Stimulated activated naive CD8-positive, alpha-beta T cell treated with anti-CD3 and anti-CD28 coated beads, Interleukin-15, Interleukin-2, amounts not matched to agents 100 ng/mL and 50 ng/mL, for 24 hours (primary cell): Measurements from ENCODE around the gene POLR2L.

Source experiments
- H3K27ac Mint-ChIP-seq: one replicate; pipeline ENCODE4 v1.8.0; 2021; ENCODE audit warnings: mild to moderate bottlenecking, mixed read lengths
- H3K27me3 Mint-ChIP-seq: one replicate; pipeline ENCODE4 v1.8.0; 2021; ENCODE audit warnings: mixed read lengths
- H3K36me3 Mint-ChIP-seq: one replicate; pipeline ENCODE4 v1.8.0; 2021; ENCODE audit warnings: low read depth, mixed read lengths
- H3K4me1 Mint-ChIP-seq: one replicate; pipeline ENCODE4 v1.8.0; 2021; ENCODE audit warnings: low read depth, mixed read lengths
- H3K4me3 Mint-ChIP-seq: one replicate; pipeline ENCODE4 v1.8.0; 2021; ENCODE audit warnings: mild to moderate bottlenecking, mixed read lengths
- H3K9me3 Mint-ChIP-seq: one replicate; pipeline ENCODE4 v1.8.0; 2021; ENCODE audit warnings: mixed read lengths

POLR2L gene

DNA sequence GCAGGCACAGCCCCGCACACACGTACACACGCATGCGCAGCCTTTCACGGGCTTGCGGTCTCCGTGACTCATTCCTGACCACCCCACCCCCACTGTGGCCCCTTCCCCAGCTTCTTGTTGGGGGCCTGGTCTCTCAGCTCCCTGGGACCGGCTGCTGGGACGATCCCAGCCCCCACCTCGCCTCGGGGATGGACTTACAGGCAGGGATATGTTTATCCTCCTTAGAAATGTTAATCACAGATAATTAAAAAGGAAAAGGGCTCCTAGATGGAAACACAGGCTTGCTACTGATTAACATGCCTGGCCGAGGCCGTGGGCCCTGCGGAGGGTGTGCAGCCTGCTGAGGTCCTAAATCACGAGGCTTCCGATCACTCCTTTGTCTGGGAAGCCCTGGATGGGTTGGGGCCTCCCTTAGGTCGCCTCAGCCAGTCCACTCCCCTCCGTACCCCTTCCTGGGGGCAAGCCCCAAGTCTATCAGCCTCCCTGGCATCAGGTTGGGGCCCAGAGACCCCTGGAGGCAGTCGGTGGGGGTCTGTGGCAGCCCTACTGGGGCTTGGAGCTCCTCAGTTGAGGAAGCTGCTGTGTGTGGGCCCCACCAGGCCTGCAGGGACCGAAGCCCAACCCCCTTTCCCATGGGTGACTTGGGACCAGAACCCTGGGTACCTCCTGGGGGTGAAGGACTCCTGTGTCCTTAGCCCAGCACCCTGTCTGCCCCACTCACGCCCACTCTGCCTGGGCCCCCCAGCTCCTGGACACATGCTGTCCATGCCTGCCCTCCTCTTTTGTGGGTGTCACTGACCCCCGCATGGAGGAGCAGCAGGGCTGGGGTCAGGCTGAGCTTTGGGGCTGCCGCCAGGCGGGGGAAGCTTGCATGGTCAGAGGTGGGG lies 20.9 kb upstream of the POLR2L start:
- H3K4me1 Mint-ChIP-seq: no peaks in the 10 kb centered on the region
- no peaks in the 10 kb centered on the region for H3K36me3 Mint-ChIP-seq
- H3K27ac Mint-ChIP-seq: no peak overlapping the region
- H3K9me3 Mint-ChIP-seq: no peaks in the 10 kb centered on the region
- H3K4me3 Mint-ChIP-seq: no peak overlapping the region
- no peaks in the 10 kb centered on the region for H3K27me3 Mint-ChIP-seq

DNA sequence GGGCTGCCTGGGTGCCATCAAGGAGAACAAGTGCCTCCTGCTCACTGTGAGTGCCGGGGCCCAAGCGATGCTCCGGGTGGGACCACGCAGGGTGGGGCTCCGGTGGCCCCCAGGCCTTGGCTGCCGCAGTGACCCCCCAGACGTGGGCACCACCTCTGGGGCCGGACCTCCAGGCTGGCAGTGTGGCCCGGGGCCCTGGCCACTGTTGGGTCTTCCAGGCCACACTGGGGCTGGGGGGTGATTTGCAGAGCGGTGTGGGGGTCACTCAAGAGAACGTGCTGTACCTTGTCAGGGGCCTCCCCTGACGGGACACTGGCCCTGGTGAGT lies 20.3 kb upstream of the POLR2L start:
- H3K4me1 Mint-ChIP-seq: no peaks in the 10 kb centered on the region
- no peak overlapping the region for H3K27ac Mint-ChIP-seq
- no peak overlapping the region for H3K4me3 Mint-ChIP-seq
- no peaks in the 10 kb centered on the region for H3K36me3 Mint-ChIP-seq
- H3K9me3 Mint-ChIP-seq: no peaks in the 10 kb centered on the region
- no peaks in the 10 kb centered on the region for H3K27me3 Mint-ChIP-seq

DNA sequence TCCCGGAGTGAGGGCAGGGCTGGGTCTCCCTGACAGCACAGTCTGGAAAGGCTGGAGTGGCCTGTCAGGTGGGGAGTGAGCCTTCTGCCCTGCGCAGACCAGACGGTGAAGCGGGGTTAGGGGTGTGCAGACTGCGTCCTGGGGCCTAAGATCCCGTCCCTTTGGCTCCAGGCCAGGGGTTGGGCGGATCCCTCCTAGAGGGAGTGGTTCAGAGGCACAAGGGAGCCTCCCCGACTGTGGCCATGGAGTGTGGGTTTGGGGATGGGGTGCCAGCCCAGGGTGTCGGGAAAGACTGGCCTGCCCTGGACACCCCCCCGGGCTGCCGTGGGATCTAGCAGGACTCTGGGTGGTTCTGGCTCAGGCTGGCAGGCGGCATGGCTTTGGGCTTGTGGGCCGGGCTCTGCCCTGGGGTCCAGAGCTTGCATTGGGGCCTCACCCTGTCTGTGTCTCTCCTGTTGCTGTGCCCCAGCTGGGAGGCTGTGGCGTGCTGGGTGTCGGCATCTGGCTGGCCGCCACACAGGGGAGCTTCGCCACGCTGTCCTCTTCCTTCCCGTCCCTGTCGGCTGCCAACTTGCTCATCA lies 19.8 kb upstream of the POLR2L start:
- Mint-ChIP-seq H3K4me3 (no peak overlapping the region), H3K27ac (no peak overlapping the region), H3K36me3 (no peaks in the 10 kb centered on the region), H3K9me3 (no peaks in the 10 kb centered on the region), H3K4me1 (no peaks in the 10 kb centered on the region), H3K27me3 (no peaks in the 10 kb centered on the region)

DNA sequence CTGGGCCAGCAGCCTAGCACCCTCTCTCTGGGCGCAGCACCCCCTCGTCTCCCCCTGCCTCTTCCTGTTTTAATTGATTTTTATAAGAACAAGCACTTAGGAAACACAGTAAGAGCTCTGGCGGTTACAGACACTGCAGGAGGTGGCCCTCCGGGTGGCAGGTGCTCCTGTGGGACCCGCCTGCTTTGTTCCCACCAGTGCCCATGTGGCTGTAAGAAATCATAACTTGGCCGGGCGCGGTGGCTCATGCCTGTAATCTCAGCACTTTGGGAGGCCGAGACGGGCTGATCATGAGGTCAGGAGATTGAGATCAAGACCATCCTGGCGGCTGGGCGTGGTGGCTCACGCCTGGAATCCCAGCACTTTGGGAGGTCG lies 18.8 kb upstream of the POLR2L start:
- Mint-ChIP-seq H3K4me3 (no peak overlapping the region), H3K9me3 (no peaks in the 10 kb centered on the region), H3K36me3 (no peaks in the 10 kb centered on the region), H3K27me3 (no peaks in the 10 kb centered on the region), H3K27ac (no peak overlapping the region), H3K4me1 (peaks cover 3% of the 10 kb centered on the region)

DNA sequence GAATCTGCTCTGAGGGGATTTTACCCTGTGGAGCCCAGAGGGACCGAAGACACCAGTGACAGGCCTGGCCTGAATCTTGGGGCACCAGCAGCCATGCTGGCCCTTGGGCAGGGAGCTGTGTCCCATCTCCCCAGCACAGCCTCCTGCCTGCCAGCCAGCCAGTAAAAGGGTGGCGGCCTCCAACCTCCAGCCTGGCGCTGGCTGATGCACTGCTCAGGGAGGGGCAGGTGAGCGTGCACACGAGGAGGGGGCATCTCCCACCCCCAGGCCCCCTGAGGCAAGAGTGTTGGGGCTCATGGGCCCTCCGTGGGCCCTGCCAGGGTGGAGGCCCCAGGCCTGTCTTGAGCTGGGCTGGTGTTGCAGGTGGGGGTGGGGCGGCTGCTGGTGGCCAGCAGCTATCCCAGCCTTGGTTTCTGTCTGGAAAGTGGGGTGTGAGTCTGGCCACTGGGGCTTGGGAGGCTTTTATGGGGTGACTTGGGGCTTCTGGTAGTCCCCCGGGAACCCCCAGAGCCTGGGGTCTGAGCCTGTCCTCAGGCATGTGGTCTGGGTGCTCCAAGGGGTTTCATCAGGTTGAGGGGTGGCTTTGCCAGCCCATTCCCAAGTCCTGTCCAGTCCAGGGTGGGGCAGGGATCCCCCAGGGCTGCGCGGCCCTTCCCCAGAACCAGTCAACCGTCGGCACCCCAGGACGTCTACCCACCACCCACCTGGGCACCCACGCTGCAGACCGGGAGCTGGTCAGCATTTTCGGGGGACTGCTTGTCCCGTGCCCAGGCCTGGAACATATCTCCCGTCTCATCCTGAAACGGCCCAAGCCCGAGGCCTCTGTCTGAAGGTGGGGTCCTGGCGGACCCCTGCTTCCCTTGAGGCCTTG lies 18.1 kb upstream of the POLR2L start:
- Mint-ChIP-seq H3K4me3 (no peak overlapping the region), H3K9me3 (no peaks in the 10 kb centered on the region), H3K27ac (no peak overlapping the region), H3K4me1 (peaks cover 3% of the 10 kb centered on the region), H3K27me3 (no peaks in the 10 kb centered on the region), H3K36me3 (no peaks in the 10 kb centered on the region)

DNA sequence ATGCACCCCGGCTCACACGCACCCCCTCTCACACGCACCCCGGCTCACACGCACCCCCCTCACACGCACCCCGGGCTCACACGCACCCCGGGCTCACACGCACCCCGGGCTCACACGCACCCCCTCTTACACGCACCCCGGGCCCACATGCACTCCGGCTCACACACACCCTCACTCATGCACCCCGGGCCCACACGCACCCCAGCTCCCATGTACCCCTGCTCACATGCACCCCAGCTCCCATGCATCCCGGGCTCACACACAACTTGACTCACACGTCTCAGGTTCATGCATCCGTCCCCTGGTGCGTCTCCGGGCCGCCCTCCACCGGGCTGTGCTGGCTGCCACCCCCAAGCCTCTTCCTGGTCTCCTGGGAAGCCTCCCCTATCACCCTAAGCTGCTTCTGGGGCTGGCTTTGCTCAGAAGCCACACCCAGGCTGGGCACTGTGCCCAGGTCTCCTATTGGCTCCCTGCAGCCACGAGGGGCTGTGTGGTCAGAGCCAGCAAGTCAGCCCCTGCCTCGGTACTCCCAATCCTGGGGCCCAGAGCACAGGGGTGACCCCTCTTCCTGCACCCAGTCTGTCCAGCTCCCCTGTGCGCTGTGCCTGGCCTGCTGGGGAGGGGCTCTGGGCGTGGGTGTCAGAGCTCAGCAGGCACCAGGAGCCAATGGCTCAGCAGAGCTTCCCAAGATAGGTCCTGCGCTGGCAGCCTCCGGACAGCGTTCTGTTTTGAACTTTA lies 17.2 kb upstream of the POLR2L start:
- no peaks in the 10 kb centered on the region for H3K36me3 Mint-ChIP-seq
- no peak overlapping the region for H3K27ac Mint-ChIP-seq
- H3K4me3 Mint-ChIP-seq: no peak overlapping the region

DNA sequence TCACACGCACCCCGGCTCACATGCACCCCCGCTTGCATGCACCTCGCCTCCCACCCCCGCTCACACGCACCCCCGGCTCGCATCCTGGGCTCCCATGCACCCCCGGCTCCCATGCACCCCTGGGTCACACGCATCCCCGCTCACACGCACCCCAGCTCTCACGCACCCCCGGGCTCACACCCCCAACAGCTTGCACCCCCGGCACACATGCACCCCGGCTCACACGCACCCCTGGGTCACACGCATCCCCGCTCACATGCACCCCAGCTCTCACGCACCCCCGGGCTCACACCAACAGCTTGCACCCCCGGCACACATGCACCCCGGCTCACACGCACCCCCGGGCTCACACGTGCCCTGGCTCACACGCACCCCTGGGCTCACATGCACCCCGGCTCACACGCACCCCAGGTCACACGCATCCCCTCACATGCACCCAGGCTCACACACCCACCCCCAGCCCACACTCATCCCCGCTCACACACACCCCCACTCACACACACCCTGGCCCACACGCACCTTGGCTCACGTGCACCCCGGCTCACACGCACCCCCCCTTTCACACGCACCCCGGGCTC lies 16.5 kb upstream of the POLR2L start:
- no peak overlapping the region for H3K4me3 Mint-ChIP-seq
- H3K36me3 Mint-ChIP-seq: no peaks in the 10 kb centered on the region
- H3K4me1 Mint-ChIP-seq: peaks cover 3% of the 10 kb centered on the region
- no peaks in the 10 kb centered on the region for H3K27me3 Mint-ChIP-seq
- H3K9me3 Mint-ChIP-seq: no peaks in the 10 kb centered on the region
- no peak overlapping the region for H3K27ac Mint-ChIP-seq

More for the DNA sequence above, 17.2 kb upstream of the POLR2L start:
- no peaks in the 10 kb centered on the region for H3K9me3 Mint-ChIP-seq
- H3K27me3 Mint-ChIP-seq: no peaks in the 10 kb centered on the region
- peaks cover 3% of the 10 kb centered on the region for H3K4me1 Mint-ChIP-seq

DNA sequence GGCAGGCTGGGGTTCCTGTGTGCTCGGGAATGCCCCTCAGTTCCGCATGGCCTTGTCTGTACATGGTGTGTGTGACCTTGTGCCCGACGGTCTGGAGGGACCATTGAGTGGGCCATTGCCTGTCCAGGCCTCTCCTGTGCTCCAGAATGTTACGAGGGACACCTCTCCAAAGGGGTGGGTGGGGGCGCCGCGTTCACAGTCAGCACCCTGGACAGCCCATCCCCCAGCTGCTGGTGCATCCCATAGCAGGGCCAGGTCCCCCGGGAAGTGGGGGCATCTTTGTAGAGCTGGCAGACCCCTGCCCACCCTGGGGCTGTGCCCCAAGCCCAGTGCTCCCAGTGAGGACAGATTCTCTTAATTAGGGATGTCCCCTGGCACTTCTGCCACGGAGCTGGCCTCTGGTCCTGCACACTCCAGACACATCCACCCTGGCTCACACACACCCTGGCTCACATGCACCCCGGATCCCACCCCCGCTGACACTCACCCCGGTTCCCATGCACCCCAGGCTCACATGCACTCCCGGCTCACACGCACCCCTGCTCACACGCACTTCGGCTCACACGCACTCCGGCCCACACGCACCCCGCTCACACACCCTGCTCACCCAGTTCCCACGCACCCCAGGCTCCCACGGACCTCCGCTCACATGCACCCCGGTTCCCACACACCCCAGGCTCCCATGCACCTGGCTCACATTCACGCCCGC lies 15.9 kb upstream of the POLR2L start:
- Mint-ChIP-seq H3K36me3 (no peaks in the 10 kb centered on the region), H3K27ac (no peak overlapping the region), H3K27me3 (no peaks in the 10 kb centered on the region), H3K4me1 (peaks cover 3% of the 10 kb centered on the region), H3K4me3 (no peak overlapping the region), H3K9me3 (no peaks in the 10 kb centered on the region)

DNA sequence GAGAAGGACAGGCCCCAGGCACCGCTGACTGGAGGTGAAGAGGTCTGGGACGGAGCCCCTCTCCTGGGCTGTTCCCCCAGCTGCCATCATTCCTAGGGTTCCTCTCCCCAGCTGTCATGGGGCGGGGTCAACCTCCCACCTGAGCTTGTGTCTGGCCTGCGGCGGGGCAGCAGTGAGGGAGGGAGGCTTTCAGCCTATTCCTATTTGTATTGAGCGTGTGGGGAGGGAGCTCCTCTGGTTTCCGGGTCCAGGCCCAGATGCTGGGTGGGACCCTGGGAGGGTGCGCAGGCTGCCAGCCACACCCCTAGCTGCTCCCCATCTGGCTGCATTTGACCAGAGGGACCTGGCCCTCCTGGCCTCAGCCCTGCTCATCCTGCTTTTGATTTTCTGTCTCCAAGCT lies 14.1 kb upstream of the POLR2L start:
- H3K27ac Mint-ChIP-seq: no peak overlapping the region
- no peaks in the 10 kb centered on the region for H3K27me3 Mint-ChIP-seq
- no peaks in the 10 kb centered on the region for H3K36me3 Mint-ChIP-seq
- peaks cover 3% of the 10 kb centered on the region for H3K4me1 Mint-ChIP-seq
- no peak overlapping the region for H3K4me3 Mint-ChIP-seq
- H3K9me3 Mint-ChIP-seq: no peaks in the 10 kb centered on the region

DNA sequence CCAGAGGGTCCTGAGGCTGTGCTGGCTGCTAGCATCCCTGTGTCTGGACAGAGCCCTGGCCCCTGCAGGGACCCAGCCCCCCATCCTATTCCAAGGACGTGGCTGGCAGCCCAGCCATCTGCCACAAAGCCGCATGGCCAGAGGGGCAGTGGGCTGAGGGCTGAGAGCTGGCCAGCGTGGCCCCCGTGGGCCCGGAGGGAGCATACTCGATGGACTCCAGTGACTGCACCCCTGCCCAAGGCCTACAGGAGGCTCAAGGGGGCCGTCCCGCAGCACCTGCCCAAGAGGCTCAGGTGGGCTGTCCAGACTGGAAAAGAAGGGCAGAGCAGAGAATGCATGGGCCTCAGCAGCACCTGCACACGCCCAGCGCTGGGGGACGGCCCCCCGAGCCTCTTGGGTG lies 13.5 kb upstream of the POLR2L start:
- Mint-ChIP-seq H3K4me3 (no peak overlapping the region), H3K9me3 (no peaks in the 10 kb centered on the region), H3K27me3 (no peaks in the 10 kb centered on the region), H3K27ac (no peak overlapping the region), H3K4me1 (peaks cover 3% of the 10 kb centered on the region), H3K36me3 (no peaks in the 10 kb centered on the region)

DNA sequence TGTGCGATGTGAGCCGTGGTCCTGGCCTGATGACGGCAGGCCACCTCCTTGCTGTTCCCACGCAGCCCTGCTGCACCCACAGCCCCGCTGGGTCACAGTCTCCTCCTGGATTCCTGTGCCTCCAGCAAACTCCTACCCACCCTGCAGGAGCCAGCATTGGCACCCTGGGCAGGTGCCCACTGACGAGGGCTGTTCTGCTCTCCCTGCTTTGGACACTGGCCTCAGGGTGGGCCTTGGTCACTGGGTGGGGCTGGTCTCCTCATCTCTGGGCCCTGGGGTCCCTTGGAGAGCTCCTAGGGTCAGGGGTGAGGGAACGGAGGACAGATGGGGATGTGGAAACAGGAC lies 13.0 kb upstream of the POLR2L start:
- H3K9me3 Mint-ChIP-seq: no peaks in the 10 kb centered on the region
- no peaks in the 10 kb centered on the region for H3K36me3 Mint-ChIP-seq
- H3K27me3 Mint-ChIP-seq: no peaks in the 10 kb centered on the region
- no peak overlapping the region for H3K27ac Mint-ChIP-seq
- H3K4me3 Mint-ChIP-seq: no peak overlapping the region
- peaks cover 3% of the 10 kb centered on the region for H3K4me1 Mint-ChIP-seq

DNA sequence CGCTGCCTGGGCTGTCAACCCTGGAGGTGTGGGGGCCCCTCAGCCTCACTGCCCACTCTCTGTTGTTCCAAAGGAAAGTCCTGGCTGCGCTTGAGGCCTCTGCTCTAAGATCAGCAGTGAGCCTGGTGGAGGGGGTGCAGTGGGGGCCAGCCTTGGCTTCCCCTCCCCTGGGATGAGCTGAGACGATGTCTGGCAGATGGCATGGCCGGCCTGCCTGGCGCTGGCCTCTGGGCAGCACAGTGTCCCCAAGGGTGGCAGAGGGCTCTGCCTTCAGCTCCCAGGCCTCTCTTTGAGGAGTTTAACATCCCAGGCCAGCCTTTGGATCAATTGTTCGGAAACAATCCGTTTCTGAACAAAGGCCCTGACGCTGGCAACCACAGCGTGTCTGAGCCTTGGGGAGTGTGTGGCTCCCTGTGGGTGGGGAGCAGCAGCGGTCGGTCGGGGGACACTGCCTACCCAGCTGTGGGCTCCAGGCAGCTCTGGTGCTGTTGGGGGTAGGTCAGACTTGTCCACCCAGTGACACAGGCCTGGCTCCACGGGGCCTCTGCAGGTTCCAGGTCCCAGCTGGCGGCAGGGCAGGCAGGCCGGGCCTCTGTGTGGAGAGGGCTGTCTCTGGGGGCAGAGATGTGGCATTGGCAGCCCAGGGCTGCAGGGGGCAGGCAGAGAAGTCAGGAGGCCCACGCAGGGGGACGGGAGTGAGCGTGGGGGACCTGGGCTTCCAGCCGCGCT lies 12.4 kb upstream of the POLR2L start:
- Mint-ChIP-seq H3K36me3 (no peaks in the 10 kb centered on the region), H3K9me3 (no peaks in the 10 kb centered on the region), H3K4me1 (peaks cover 3% of the 10 kb centered on the region), H3K4me3 (no peak overlapping the region), H3K27me3 (no peaks in the 10 kb centered on the region), H3K27ac (no peak overlapping the region)

DNA sequence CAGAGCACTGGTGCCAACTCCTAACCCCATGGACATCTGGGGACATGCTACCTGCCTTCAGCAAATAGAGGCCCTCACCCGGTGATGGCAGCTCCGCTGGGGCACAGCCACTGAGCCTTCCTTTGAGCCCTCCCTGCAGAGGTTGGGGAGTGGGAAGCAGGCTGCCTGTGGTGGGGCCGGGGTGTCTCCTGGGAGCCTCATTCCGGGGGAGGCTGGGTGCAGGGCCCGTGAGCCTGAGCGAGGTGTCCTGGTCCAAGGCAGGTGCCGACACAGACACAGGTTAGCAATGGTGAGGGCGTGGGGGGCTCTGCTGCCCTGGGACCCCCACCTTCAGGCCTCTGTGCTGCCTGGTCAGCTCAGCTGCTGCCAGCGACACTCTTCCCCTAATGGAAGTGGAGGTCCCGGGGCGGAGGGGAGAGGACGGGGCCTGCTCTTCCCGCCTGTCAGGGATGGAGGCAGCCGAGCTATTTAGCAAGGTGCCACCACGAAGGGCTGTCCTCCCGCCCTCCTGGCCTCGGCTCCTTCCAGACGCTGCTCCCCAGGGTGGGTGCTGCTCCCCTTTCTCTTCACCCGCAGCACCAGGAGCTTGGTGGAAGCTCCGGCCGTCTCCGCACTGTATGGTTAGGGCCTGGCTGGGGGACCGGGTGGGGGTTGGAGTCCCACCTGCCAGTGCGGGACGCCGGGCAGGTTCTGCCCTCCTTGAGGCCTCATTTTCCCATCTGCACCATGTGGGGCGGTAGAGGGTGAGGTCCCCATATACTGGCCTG lies 11.5 kb upstream of the POLR2L start:
- H3K36me3 Mint-ChIP-seq: no peaks in the 10 kb centered on the region
- peaks cover 4% of the 10 kb centered on the region for H3K4me1 Mint-ChIP-seq
- no peaks in the 10 kb centered on the region for H3K27me3 Mint-ChIP-seq
- H3K27ac Mint-ChIP-seq: no peak overlapping the region
- H3K4me3 Mint-ChIP-seq: no peak overlapping the region
- H3K9me3 Mint-ChIP-seq: no peaks in the 10 kb centered on the region
